Measurements from ENCODE around the gene CLCA2.

CLCA2 gene

DNA sequence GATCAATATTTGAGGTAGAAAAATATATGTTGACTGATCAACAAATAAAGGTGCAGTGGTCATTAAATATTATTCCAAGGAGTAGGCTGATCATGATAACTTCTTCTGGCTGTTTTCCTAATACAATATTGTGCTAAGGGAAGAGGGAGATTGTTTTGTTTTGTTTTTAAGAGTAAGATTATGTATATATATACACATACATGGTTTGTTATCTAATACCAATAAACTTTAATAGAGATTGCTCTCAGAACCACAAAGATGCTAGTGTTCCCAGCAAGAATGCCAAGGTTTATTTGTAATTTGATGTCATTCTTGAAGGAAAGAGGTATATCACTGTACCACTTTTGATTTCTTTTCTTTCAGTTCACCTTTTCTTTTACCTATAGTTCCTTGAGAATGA, 10.1 kb downstream of the CLCA2 start:
- no peak for DNase-seq

DNA sequence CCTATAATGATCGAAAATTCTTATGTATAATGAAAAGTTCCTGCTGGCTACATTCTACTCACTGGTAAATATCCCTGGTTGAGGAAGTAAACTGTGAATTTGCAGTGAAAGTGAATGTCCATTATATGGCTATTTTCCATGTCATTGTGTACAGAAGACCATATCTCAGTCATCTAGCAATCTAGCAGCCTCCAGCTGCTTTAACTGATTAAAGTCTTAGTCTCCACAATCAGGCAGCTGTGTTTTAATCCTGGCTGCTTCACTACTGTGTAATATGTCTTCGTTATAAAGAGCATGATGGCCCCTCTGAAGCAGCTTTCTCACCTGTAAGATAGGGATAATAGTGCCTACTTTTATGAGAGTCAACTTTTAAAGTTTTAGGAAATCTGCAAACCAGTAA, 11.4 kb downstream of the CLCA2 start:
- no peak for DNase-seq

DNA sequence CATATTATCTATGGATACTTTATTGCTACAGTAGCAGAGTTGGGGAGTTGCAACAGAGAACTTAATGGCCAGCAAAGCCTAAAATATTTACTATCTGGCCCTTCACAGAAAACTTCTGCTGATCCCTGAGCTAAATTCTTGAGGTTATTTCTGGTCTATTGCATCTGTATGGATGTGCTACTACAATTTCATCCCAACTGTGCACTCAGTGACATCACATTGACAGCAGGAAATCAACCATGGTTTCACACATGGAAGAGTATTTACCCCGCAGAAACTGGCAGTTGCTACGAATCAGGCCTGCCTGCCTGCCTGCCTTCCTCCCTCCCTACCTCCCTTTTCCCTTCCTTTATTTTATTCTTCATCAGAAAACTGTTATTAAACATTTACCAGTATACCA, 12.1 kb downstream of the CLCA2 start:
- DNase-seq, result no peak

DNA sequence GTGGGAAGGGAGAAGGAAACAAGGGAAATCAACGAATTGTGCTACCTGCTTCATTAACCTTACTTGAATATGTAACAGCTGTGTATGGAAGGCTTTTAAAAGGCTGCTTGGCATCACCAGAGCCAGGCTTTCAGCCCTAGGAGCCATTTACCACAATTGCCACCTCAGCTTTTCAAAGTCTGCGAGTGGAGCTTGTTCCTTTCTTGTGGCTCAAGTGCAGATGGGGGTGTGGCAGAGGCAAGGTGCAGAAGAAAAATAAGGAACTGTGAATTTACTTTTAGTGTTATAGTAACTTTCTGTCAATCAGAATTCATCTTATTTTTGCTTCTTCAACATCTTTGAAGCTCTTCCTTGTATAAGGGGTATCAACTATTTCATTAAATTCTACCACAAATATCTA, 17.6 kb downstream of the CLCA2 start:
- no peak for DNase-seq

DNA sequence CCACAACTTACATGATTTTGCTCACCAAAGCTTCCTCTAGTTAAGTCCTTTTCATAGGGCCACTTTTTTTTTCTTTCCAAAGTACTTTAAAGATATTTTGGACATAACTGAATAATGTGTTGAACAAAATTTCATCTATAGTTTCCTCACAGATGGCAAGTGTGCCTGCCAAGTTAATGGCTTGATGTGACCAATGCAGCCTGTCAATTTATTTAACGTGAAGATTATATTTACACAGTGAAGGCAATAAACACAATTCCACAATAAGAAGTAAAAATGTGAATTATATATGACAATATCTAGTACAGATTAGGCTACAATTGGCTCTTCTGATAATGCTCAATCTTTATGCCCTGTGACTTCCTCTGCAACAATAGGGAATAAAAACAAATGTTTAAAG, 18.0 kb downstream of the CLCA2 start:
- no peak for DNase-seq

DNA sequence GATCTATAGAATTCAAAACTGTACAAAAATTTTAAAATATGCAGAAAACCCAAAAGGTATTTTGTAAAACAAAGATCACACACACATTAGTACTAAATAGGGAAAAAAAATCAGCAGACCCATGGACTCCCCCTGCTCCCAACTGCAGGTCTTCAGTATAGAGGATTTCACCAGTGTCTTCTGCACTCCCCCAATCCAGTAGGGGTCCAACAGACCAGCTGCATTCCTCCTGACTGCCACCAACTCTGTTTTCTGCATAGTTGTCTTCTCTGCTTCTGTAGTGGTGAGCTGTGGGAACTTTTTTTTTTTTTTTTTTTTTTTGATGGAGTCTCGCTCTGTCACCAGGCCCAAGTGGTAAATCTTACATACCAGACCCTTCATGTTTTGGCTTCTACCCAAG, 21.9 kb downstream of the CLCA2 start:
- no peak for DNase-seq

DNA sequence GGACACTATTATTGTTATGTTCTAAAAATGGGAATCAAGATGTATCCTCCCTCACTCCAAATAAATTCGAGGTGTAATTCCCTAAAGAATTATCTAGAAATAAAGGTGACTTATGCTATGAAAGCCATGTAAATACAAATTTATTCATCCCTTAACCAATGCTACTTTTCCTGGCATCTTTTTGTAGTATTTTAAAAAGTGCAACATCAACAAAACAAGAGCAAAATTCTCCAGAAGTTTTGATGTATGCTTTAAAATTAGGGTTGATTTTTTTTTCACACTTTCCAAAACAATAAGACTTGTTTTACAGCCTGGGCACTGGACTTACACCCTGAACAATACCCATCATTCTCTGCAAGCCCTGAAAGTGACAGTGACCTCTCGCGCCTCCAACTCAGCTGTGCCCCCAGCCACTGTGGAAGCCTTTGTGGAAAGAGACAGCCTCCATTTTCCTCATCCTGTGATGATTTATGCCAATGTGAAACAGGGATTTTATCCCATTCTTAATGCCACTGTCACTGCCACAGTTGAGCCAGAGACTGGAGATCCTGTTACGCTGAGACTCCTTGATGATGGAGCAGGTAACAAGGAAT, 23.3 kb downstream of the CLCA2 start:
- no peak for DNase-seq

DNA sequence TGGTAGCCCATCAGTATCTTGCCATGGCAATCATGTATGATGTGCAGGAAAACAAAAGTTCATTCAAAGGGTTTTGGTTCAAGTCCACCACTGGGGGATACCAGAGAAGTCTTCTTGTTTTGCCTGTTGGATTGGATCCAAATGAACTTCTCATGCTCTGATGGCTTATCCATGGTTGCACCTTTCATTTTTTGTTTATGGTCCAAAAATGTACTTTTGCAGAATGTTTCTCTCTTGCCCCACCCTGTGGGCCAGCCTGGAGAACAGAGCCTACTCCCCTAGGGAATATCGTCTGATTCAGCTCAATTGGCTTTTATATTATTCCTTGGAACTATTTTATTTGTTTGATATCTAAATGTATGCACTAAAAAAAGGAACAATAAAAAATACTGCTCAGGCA, 24.7 kb downstream of the CLCA2 start:
- no peak for DNase-seq

DNA sequence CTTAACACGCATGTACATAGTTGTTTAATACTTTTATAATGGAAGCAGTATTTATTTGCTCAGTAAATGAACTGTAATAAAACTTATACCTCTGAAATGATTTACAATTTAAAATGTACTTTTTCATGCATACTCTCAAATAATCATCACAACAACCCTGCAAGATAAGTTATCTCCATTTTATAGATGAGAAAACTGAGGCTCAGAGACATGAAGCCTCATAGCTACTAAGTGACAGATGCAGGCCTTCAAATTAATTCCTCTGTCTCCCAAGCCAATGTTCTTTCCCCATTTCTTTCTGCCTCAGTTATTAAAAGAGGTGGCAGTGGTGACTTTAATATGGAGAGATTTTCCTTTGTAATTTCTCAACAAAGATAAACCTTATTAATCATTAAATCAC, 25.1 kb downstream of the CLCA2 start:
- no peak for DNase-seq

DNA sequence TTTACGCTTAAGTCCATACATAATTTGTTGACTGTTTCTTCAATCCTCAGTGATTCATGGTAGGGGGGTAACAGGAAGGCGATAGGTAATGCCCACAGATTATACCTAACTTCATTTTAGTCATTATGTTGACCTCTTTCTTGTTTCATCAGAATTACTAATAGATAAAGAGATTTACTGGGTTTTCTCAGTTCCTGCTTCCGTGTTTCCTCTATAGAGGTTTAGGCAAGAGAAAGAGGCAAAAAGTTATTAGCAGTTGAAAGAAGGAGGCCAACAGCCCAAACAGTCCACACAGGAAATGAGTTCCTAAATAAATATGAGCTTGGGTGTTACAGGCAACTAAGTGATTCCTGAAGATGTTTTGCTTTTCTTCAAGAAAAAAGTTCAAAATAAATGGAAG, 26.9 kb downstream of the CLCA2 start:
- DNase-seq, result no peak

DNA sequence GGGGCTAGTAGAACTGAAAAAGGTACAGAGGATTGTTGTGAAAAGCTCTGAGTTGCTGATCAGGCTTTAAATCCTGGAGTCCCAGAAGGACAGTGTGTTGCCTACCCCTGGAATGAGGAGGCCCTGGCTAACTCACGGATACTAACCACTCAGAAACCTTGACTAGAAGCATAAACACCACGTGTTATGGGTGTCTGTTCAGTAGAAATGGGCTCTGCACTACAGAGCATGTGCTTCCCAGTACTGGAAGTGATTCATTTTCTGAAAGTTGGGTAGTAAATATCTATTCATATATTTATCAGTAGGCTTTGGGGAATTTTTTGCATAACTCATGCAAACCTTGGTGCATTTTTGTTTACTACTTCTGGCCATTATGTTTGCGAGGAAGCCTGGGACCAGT, 29.7 kb downstream of the CLCA2 start:
- DNase-seq, result no peak

DNA sequence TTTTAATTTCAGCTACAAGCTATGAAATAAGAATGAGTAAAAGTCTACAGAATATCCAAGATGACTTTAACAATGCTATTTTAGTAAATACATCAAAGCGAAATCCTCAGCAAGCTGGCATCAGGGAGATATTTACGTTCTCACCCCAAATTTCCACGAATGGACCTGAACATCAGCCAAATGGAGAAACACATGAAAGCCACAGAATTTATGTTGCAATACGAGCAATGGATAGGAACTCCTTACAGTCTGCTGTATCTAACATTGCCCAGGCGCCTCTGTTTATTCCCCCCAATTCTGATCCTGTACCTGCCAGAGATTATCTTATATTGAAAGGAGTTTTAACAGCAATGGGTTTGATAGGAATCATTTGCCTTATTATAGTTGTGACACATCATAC, 31.1 kb downstream of the CLCA2 start:
- no peak for DNase-seq

DNA sequence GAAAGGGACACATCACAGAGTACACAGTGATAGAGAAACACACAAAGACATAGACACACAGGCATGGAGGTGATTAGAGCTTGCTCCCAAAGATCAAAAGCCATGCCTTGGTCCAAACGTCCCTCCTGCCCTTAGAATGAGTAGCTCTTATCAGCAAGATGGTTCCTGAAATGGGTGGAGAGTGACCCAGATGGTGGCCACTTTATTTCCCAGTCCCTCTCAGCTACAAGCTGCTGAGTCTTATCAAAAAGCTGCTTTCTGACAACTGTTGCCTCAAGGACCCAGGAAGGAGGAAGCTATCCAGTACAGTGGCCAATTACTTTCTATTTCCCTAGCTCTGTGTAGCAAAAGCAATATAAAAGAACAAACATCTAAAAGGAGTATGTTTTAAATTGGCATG, 37.0 kb downstream of the CLCA2 start:
- DNase-seq, result no peak

DNA sequence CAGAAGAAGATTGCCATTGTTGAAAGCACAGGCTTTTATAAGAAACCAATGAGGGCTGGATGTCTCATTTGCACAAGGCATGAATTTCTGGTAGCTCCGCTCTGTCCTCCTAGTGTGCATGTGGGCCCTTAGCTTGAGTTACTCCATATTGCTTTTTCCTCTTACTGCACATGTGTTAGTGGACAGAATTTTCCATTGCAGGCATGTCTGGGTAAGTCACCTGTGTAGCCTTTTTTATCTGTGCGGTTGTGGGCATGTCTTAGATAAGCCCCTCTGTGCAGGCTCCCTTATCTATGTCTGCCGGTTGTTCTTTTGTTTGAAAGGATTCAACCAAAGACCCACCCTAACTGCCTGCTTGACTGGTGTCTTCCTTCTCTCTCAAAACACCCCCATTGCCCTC, 37.5 kb downstream of the CLCA2 start:
- DNase-seq, result no peak

DNA sequence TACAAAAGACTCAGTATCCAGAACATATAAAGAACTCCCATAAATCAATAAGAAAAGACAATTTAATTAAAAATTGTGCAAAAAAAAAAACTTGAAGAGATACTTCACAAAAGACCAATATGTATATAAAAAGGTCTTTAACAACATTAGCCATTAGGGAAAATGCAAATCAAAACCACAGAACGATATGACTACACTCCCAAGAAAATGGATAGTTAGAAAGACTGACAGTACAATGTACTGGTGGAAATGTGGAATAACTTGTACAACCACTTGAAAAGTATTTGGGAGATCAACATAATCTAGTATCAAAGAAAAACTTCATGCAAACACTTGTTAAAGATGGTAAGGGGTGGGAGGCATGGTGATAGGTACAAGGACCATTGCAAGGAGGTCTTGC, 40.8 kb downstream of the CLCA2 start:
- no peak for DNase-seq

DNA sequence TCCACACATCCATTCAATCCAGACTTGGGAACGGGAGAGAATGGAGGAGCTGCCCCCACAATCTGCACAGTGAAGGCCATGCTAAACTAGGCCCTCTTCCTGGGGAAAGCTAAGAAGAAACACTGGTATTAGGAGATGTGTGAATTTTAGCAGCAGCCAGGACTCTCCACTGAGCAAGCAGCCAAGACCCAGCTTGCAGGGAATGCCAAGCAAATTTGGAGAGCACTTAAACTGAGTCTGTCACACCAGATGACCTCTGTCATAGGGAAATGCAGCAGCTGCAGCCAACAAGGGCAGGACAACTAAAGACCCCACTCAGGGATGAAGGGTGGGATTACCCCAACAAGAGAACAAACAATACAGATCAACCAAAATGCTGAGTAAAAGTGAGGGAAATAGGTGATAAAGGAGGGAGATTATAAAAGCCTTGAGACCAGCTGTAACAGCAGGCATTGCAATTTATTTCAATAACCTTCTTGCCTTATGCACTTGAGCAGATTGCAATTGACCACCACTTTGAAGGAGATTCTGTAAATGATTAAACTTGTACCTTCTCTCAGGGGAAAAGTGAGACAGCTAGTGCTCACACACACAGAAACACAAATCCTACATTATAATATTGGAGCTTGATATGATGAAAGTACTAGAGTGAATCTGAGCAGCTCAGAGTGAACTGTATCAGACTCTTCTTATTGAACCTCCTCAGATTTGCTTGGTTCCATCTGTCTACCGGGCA, 42.3 kb downstream of the CLCA2 start:
- DNase-seq, result no peak

DNA sequence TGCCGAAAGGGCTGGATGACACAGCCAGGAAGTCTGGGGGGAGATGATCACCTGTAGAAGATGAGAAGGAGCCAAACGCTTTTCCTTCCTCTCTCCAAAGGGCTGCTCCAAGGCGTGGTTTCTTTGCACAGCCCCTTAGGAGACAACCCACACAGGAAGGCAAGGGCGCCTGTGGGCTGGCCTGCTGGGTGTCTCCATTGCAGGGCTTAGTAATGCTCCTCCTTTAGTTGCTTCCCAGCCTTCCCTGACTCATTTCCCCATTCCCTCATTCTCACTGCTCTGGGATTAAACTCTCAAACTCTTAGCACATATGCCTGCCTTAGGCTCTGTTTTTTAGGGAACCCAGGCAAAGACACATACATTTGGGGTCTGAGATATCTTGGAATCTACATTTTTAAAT, 43.0 kb downstream of the CLCA2 start:
- DNase-seq, result no peak

DNA sequence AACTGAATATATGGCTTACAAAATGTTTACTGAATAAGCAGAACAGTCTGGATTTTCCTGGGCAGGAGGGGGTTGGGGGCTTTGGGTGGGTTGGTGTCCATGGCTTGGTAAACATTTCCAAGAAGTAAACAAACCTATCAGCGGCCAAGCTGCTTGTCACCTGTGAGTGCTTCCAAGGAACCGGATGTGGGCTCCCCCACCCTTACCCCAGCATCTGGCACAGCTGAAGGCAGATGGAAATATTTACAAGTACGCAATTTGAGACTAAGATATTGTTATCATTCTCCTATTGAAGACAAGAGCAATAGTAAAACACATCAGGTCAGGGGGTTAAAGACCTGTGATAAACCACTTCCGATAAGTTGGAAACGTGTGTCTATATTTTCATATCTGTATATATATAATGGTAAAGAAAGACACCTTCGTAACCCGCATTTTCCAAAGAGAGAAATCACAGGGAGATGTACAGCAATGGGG, 44.6 kb downstream of the CLCA2 start, which contains the start of gene CLCA1:
Gene CLCA1, plus strand, starts transcription at position 427 of the 477 bp plus-strand sequence. Its CDS starts 45 bp downstream, at position 472.
- no peak for DNase-seq

DNA sequence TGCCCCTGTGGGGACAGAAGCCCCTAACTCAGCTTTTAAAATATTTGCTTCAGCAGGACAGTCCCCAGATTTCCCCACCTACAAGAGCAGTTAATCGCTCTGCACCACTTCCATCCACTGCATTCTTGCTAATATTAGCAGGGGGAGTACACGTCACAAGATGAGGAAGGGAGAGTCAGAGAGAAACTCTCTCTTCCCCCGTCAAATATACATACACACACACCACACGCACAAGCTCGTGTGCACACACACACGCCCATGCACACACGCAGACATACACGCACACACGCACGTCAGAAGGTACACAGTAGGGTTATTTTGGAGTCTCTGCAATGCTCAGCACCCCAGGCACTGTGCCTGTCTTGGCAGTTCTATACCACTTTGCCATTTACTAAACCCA, 46.9 kb downstream of the CLCA2 start:
- no peak for DNase-seq

DNA sequence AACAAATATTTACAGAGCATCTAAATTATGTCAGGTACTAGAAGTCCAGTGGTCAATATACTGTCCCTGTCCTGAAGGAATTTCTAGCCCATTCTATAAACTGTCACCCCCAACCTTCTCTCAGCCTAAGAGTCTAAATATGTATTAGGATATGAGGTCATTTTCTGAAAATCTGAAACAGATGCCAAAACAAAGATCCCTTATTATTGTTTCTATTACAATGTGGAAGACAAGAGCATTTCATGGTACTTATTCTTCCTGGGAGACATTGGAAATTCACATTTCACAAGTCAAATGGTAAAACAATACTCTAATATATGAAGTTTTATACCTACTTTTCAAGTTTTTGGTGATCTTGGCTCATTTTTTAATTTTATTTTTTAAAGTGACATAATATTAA, 47.3 kb downstream of the CLCA2 start:
- no peak for DNase-seq

DNA sequence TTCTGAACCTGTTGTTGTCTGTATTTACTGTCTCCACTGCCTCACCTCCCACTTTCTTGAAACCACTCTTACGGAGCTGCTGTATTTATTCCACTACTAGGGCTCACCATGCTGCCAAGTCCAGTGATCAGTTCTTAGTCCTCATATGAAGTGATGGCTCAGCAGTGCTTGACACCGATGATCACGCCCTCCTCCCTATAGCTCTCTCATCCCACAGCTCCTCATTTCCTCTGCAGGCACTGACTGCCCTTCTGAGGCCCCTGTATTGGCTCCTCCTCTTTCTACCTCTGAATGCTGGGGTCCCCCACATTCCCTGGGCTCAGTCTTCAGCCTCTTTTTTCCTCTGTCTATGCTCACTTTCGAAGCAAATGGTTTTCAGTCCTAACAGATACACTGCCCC, 48.2 kb downstream of the CLCA2 start:
- no peak for DNase-seq

DNA sequence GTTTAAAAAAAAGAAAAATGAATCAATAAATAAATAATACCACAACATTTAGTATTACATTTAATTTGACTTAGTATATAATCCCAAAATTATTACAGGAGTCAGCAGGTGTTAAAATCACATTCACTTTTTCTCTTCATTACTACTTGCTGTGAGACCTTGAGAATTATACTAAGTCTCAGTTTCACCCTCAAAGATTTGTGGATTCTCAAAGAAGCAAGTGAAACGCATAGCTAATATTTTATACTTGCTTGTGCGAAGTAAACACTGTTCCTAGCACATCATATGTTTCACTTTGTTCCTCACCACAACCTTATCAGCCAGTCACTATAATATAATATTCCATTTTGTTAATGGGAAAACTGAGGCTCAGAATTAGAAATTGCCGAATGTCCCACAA, 48.8 kb downstream of the CLCA2 start:
- no peak for DNase-seq

DNA sequence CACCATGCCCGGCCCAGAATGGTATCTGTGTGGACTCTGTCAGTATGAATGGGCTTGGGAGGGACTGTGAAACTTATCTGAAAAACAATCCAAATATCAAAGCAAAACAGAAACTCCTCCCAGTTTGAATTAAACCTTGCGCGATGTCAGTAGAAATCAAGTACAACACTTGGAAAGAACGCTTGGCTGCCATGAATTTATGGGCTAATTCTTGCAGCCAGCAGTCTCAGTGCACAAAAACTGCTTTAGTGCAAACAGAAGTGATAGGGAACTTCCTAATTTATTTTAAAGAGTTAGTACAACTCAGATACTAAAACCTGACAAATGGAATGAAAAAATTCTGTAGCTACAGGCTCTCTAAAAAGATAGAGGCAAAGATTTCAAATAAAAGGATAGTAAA, 53.3 kb downstream of the CLCA2 start:
- DNase-seq, result no peak

DNA sequence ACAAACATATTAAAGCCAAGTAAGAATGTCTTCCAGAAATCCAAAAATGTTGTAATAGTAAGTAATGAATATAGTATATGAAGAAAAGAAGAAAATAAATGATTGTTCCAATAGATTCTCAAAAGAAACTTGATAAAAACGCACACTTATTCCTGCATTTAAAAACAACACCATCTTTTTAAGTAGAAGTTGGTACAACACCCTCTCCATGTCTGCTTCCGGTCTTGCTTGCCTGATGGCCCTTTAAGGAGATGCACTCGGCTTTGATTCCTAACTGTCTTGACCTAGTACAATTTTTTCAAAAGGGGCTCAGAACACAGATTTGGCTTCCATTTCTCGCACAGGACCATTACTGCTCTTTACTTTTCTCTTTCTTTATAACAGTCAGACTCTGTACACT, 53.7 kb downstream of the CLCA2 start:
- no peak for DNase-seq

Data from HCEC 1CT (cell line).